Retinal pigment epithelial cell (primary cell): ENCODE data around the gene SATB2.

ENCODE experiments used
- DNase-seq: peaks from one replicate; pipeline ENCODE4 v3.0.0-alpha.2; 2010; ENCODE audit warnings: low read depth
- H3K4me3 ChIP-seq: 2 replicates; pipeline ENCODE4 v1.5.1; 2011; ENCODE audit warnings: mild to moderate bottlenecking, low read length, control low read depth, moderate library complexity
- TF ChIP-seq, protein P1 (sequence below): conservative IDR thresholded peaks from 2 replicates; pipeline ENCODE4 v1.5.1; 2011; ENCODE audit warnings: low read depth, low read length, control low read depth, inconsistent platforms

The SATB2 gene

DNA sequence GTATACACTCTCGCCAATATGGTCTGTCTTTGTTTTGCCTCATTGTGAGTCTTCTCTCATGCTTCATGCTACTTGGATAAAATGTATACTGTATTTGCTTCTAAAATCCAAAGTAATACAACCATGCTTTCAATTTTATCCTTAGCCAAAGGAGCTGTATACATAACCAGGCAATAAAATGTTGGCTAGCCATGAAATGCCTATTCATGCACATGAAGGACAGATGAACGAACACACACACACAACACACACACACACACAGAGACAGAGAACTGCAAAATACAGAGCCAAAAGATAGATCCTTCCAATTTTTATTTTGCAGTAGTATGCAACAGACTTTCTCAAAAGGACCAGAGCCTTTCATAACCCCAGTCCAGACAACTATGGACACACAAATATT is 113.7 kb downstream of the SATB2 start:
- TF ChIP-seq, protein P1, sequence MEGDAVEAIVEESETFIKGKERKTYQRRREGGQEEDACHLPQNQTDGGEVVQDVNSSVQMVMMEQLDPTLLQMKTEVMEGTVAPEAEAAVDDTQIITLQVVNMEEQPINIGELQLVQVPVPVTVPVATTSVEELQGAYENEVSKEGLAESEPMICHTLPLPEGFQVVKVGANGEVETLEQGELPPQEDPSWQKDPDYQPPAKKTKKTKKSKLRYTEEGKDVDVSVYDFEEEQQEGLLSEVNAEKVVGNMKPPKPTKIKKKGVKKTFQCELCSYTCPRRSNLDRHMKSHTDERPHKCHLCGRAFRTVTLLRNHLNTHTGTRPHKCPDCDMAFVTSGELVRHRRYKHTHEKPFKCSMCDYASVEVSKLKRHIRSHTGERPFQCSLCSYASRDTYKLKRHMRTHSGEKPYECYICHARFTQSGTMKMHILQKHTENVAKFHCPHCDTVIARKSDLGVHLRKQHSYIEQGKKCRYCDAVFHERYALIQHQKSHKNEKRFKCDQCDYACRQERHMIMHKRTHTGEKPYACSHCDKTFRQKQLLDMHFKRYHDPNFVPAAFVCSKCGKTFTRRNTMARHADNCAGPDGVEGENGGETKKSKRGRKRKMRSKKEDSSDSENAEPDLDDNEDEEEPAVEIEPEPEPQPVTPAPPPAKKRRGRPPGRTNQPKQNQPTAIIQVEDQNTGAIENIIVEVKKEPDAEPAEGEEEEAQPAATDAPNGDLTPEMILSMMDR = no peak
- H3K4me3 ChIP-seq = no peak overlapping the region
- no peak for DNase-seq

DNA sequence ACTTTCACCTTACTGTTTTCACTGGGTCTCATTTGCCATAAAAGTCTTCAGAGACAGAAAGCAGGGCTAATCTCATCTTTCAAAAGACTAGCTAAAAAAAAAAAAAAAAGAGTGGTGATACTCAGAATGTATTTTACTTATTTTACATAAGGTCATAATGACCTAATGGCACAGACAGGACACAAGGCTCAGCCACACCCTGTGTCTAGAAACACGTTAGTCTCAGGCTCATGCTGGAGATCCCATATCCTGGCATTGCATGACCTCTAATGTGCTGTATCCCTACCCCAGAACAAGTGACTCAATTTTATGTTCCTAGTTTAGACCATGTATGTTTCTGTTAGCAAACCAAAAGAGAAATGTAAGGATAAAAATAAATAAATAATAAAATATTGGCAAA is 115.4 kb downstream of the SATB2 start:
- TF ChIP-seq, protein P1 = no peak
- no peak for DNase-seq
- no peak overlapping the region for H3K4me3 ChIP-seq

DNA sequence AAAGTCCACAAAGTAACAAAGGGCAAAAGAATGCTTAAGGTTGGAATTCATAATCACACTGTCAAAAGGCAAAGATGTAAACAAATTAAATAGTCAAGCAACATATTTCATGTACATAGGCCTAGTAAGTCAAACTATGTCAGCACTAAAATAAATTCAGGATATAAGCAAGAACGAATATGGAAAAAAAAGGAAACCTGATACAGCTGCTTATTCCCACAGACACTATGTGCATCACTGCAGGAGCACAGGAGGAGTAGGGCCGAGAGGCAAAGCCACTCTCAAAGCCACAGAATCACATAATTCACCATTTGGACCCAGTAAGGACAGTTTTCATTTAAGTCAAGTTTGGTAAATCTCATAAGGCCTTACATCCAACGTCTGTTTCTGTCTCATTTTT is 116.6 kb downstream of the SATB2 start:
- TF ChIP-seq, protein P1 = no peak
- no peak overlapping the region for H3K4me3 ChIP-seq
- no peak for DNase-seq

DNA sequence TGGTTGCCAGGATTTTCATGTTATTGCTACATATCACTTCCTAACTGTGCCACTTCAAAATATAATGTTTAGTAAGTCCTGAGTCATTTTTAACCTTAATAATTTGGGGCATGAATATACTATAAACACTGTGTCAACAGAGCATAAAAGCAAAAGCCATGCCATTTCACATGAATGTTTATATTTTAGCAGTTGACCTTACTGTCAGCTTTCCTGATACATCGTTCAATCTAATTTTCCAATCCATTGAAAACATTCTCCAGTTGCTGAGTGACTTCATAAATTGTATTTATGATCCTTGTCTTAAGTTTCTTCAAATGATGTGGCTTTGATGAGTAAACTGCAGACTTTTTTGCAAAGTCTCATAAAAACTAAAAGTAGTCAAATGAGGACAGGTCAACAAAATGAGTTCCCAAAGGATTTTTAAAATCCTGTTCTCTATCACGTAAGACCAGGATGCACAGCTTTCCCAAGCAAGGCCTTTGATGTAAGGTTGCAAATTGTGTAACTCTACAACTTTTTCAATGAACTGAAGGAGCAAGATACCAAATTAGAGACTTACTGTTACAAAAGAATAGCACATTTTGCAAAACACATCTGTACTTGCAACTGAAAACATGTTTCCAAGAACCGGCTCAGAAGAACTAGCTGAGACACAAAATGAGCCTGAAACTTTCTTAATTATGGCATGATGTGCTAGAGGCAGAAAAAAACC is 117.7 kb downstream of the SATB2 start:
- H3K4me3 ChIP-seq = no peak overlapping the region
- TF ChIP-seq, protein P1 = no peak
- no peak for DNase-seq

DNA sequence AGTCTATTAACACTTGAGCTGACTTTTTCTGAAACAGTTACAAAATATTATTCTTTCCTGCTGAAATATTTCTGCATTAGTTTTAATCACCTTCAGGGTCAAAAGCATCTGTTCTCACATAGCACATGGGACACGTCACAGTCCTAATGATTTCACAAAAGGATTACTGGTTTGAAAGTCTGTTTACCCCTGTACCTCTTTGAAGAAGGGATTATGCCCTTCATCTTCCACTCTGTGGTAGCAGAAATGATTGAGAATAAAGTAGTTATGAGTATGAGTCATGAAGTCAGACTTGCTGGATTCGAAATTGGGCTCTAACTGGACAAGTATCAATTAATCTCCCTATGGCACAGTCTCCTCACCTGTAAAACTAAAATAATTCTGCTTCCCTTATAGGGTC is 121.2 kb downstream of the SATB2 start:
- TF ChIP-seq, protein P1 = no peak
- no peak overlapping the region for H3K4me3 ChIP-seq
- DNase-seq = peak; percentile 98

DNA sequence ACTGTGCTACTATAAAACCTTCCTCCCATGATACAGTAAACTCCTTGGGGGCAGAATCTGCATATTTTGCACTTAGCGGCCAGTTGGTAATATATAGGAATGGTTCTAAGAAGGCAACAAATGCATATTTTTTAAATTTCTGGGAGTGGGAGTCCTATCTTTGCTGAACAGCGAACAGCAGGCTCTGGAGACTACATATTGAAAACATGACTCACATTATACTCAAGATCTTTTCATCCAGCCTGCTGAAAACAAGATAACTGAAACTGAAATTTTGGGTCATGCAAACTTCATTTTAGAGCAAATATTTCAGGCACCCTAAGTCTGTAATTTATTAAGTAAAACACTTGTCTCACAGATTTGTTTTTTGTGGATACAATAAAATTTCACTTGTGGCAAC is 122.2 kb downstream of the SATB2 start:
- TF ChIP-seq, protein P1 = no peak
- DNase-seq = no peak
- H3K4me3 ChIP-seq = no peak overlapping the region

DNA sequence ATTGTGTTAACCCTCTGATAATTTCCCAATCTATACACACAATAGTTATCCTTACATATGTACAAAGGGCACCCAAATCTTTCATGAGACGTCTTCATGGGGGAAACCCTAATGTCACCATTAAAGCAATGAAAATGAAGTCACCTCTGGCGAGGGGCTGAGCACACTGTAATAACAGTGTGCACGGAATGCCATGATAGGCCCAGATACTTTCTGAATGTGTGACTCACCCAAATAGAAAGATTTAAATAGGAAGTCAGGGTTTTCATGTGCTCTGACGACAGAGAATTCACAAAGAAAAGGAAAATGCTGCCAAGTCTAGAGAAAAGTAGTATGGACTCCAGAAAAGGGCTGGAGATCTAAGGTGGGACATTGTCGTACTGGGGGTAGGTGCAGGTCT is 128.3 kb downstream of the SATB2 start:
- peak; percentile 33 for DNase-seq
- TF ChIP-seq, protein P1 = no peak
- no peak overlapping the region for H3K4me3 ChIP-seq
